Eye (tissue), 1 donor: ENCODE measurements around the gene C1QTNF5.
"Not testable (repeated sequence)": the region's sequence is repeated elsewhere in the genome, so short reads cannot be mapped to it uniquely, and the experiment has no call there.

Source experiments
- DNase-seq: peaks from one replicate; pipeline ENCODE4 v3.0.0-alpha.2; 2015

Gene C1QTNF5

GRCh38 chr11:119340335-119341221 is at the start of gene C1QTNF5:
Gene C1QTNF5 (minus strand): TSS chr11:119340883. CDS start chr11:119340397, 486 bp downstream.
- peak; percentile 84 for DNase-seq

- DNase-seq = no peak
Measured at GRCh38 chr11:119389611-119390254, 49.0 kb upstream of the C1QTNF5 start.

GRCh38 chr11:119388103-119388502 is 47.4 kb upstream of the C1QTNF5 start:
- no peak for DNase-seq

- DNase-seq = no peak
Measured at GRCh38 chr11:119384332-119384731, 43.6 kb upstream of the C1QTNF5 start.

GRCh38 chr11:119382513-119382912 is 41.8 kb upstream of the C1QTNF5 start:
- DNase-seq = not testable (repeated sequence)

GRCh38 chr11:119382101-119382500 is 41.4 kb upstream of the C1QTNF5 start:
- no peak for DNase-seq

- DNase-seq = peak; percentile 98
Measured at GRCh38 chr11:119381181-119381988, 40.7 kb upstream of the C1QTNF5 start, which contains the start of gene USP2. Gene USP2 (minus strand): TSS chr11:119381690. CDS start chr11:119373480, 8,210 bp downstream.

- DNase-seq = no peak
Measured at GRCh38 chr11:119380827-119381180, 40.1 kb upstream of the C1QTNF5 start.

- DNase-seq = no peak
Measured at GRCh38 chr11:119380160-119380826, 39.6 kb upstream of the C1QTNF5 start.

GRCh38 chr11:119378851-119379465 is 38.3 kb upstream of the C1QTNF5 start:
- DNase-seq = no peak

- no peak for DNase-seq
Measured at GRCh38 chr11:119377961-119378667, 37.4 kb upstream of the C1QTNF5 start.

- no peak for DNase-seq
Measured at GRCh38 chr11:119377112-119377901, 36.6 kb upstream of the C1QTNF5 start.

- peak; percentile 64 for DNase-seq
Measured at GRCh38 chr11:119376197-119376847, 35.6 kb upstream of the C1QTNF5 start.

GRCh38 chr11:119375337-119376196 is 34.9 kb upstream of the C1QTNF5 start:
- peak; percentile 46 for DNase-seq

- DNase-seq = no peak
Measured at GRCh38 chr11:119374632-119375336, 34.1 kb upstream of the C1QTNF5 start.

- DNase-seq = peak; percentile 94
Measured at GRCh38 chr11:119373921-119374631, 33.4 kb upstream of the C1QTNF5 start.

- DNase-seq = no peak
Measured at GRCh38 chr11:119373059-119373920, 32.6 kb upstream of the C1QTNF5 start.
